ENCODE measurements around the gene HS3ST1.

HS3ST1 gene

GRCh38 chr4:11344916-11345315, 83.8 kb downstream of the HS3ST1 start:
- no peak overlapping the region for H3K4me3 ChIP-seq (ENCODE audit: low read depth, low read length)
- TF ChIP-seq CTCF (IDR thresholded peaks at IDR 0.05; ENCODE audit: borderline replicate concordance, insufficient read depth, low read depth, low read length) = no peak

GRCh38 chr4:11343536-11343935, 85.2 kb downstream of the HS3ST1 start:
- H3K4me3 ChIP-seq (ENCODE audit: low read depth, low read length) = no peak overlapping the region
- no peak for TF ChIP-seq CTCF (IDR thresholded peaks at IDR 0.05; ENCODE audit: borderline replicate concordance, insufficient read depth, low read depth, low read length)

All from GM12875 (cell line).